HFF-Myc (cell line): Measurements from ENCODE around the gene DDX56.

ENCODE experiments used
- DNase-seq: peaks from one replicate; pipeline ENCODE4 v3.0.0-alpha.2; 2011; ENCODE audit warnings: low read depth; ENCODE audit errors: extremely low read depth
- H3K4me3 ChIP-seq: replicated peaks from 2 replicates; pipeline ENCODE4 v1.5.1; 2011; ENCODE audit warnings: low read depth, mild to moderate bottlenecking, control low read depth, low read length
- TF ChIP-seq, protein P1 (sequence below): IDR thresholded peaks from 2 replicates; pipeline ENCODE4 v1.5.1; 2012; ENCODE audit warnings: mild to moderate bottlenecking, low read depth, low read length, control low read depth; ENCODE audit errors: missing control alignments

DDX56 gene

DNA sequence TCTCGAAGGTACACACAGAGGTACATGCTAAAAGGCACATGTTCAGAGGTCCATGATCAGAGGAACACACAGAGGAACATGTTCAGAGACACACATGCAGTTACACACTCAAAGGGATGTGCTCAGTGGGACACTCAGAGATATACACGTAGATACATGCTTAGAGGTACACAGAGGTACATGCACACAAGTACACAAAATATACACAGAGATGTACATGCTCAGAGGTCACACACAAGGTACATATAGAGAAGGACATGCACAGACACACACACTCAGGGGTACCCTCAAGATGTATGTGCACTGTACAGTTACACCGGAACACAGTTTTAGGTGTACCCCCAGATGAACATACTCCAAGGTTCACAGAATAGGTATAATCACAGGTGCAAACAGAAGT, 51.4 kb downstream of the DDX56 start:
- TF ChIP-seq, protein P1, sequence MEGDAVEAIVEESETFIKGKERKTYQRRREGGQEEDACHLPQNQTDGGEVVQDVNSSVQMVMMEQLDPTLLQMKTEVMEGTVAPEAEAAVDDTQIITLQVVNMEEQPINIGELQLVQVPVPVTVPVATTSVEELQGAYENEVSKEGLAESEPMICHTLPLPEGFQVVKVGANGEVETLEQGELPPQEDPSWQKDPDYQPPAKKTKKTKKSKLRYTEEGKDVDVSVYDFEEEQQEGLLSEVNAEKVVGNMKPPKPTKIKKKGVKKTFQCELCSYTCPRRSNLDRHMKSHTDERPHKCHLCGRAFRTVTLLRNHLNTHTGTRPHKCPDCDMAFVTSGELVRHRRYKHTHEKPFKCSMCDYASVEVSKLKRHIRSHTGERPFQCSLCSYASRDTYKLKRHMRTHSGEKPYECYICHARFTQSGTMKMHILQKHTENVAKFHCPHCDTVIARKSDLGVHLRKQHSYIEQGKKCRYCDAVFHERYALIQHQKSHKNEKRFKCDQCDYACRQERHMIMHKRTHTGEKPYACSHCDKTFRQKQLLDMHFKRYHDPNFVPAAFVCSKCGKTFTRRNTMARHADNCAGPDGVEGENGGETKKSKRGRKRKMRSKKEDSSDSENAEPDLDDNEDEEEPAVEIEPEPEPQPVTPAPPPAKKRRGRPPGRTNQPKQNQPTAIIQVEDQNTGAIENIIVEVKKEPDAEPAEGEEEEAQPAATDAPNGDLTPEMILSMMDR, result no peak
- H3K4me3 ChIP-seq, result no peak overlapping the region
- no peak for DNase-seq

DNA sequence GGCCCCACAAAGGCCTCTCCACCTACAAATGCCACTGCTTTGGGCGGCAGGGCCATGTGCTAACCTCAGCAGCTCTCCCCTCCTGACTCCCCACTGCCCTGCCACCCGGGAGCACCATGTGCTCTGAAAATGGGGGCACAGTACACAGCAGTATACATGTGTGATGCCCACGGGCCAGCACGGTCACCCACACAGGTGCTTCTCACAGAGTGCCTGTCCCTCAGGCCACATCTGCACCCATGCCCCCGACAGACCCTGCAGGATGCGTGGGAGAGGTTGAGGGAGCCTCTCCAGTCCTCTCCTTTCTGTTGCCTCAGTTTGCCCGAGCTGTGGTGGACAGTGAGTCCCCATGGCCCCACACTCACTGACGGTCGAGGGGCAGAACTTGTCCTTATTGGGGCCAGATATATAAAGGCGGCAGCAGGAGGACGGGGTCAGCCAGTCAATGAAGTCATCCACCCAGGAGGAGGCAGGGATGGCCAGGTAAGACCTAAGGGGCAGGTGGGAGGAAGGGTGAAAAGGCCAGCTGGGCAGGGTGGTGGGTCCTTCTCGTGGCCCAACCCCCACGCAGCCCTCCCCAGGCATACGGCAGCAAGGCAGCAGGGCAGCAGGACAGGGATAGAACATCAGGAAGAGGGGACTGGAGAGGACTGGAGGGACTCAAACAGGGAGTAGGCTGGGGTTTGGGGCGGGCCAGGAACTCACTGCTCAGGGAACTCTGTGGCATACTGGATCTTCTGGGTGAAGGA, 52.2 kb downstream of the DDX56 start:
- DNase-seq, result no peak
- H3K4me3 ChIP-seq, result no peak overlapping the region
- TF ChIP-seq, protein P1, result no peak

DNA sequence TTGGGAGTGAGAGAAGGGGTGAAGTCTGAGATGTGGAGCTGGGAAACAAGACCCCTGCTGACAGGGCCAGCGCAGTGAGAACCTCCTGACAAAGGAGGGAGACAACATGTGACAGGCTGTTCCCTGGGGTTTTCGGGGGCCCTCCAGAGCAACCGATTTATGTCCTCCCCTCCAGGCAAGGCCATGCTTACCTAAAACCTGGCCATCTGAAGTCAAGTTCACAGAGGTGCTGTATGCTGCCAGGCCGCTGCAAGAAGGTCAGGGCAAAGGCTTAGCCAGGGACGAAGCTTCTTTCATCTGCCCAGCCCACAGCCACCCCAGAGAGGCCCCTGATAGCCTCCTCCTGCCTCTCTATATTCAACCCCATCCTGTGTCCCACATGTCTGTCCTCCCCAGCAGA, 53.1 kb downstream of the DDX56 start:
- TF ChIP-seq, protein P1, result no peak
- H3K4me3 ChIP-seq, result no peak overlapping the region
- DNase-seq, result no peak

GRCh38 chr7:44519546-44519945, 54.2 kb downstream of the DDX56 start:
- DNase-seq, result no peak
- TF ChIP-seq, protein P1, result no peak
- no peak overlapping the region for H3K4me3 ChIP-seq

DNA sequence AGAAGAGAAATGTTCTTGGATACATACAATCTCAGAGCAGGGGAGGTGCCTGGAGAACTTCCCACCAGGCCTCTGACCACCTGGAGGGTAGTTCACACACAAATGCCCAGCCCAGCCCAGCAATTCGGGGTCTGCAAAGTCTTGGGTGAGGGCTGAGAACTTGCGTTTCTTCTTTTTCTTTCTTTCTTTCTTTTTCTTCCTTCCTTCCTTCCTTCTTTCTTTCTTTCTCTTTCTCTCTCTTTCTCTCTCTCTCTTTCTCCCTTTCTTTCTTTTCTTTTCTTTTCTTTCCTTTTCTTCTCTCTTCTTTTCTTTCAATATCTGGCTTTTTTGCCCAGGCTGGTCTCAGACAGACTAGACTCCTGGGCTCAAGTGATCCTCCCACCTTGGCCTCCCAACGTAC, 54.9 kb downstream of the DDX56 start:
- DNase-seq, result no peak
- TF ChIP-seq, protein P1, result no peak
- no peak overlapping the region for H3K4me3 ChIP-seq

- TF ChIP-seq, protein P1, result no peak
- H3K4me3 ChIP-seq, result no peak overlapping the region
- DNase-seq, result no peak
Measured at GRCh38 chr7:44517175-44517574, 56.5 kb downstream of the DDX56 start.
